GM06990 (cell line): ENCODE measurements around the gene ZNF556.

ENCODE experiments used
- DNase-seq: peaks from one replicate; pipeline ENCODE4 v3.0.0-alpha.2; 2011; ENCODE audit not compliant: insufficient read length; ENCODE audit errors: extremely low read depth
- H3K27me3 ChIP-seq: replicated peaks from 2 replicates; pipeline ENCODE4 v1.6.0; 2011; ENCODE audit warnings: low read length; ENCODE audit not compliant: control insufficient read depth, insufficient read depth
- H3K36me3 ChIP-seq: 2 replicates; pipeline ENCODE4 v1.5.1; 2011; ENCODE audit warnings: low read length; ENCODE audit not compliant: control insufficient read depth, insufficient read depth
- H3K4me3 ChIP-seq: replicated peaks from 2 replicates; pipeline ENCODE4 v1.5.1; 2011; ENCODE audit warnings: low read depth, mild to moderate bottlenecking, control low read depth, low read length
- CTCF ChIP-seq: IDR thresholded peaks from 2 replicates; pipeline ENCODE4 v1.5.1; 2011; ENCODE audit warnings: low read length, control low read depth, mild to moderate bottlenecking, inconsistent platforms; ENCODE audit not compliant: insufficient read depth, poor library complexity, severe bottlenecking

ZNF556 gene

GRCh38 chr19:2824129-2824528 lies 43.0 kb upstream of the ZNF556 start:
- no peak for TF ChIP-seq CTCF
- DNase-seq: no peak
- Histone ChIP-seq H3K4me3 (no peak overlapping the region), H3K27me3 (no peaks in the 10 kb centered on the region), H3K36me3 (no peaks in the 10 kb centered on the region)

GRCh38 chr19:2827022-2827421 lies 40.1 kb upstream of the ZNF556 start:
- Histone ChIP-seq H3K36me3 (no peaks in the 10 kb centered on the region), H3K27me3 (no peaks in the 10 kb centered on the region), H3K4me3 (no peak overlapping the region)
- DNase-seq: no peak
- TF ChIP-seq CTCF: no peak

DNA sequence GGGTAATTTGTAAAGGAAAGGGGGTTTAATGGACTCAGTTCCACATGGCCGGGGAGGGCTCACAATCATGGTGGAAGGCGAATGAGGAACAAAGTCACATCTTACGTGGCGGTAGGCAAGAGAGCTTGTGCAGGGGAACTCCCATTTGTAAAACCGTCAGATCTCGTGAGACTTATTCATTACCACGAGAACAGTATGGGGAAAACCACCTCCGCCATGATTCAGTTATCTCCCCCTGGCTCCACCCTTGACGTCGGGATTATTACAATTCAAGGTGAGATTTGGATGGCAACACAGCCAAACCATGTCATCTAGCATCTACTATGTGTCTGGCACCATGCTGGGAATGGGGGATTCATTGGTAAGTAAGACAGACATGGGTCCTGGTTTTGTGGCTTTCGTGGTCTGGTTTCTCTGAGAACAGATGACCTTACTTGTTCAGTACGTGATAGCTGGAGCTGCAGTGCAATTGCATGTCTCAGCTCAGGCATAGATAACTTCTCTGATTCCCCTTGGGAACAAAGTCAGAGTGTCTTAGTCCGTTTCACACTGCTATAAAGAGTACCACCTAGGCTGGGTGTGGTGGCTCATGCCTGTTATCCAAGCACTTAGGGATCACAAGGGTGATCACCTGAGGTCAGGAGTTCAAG lies 39.2 kb upstream of the ZNF556 start:
- Histone ChIP-seq H3K36me3 (no peaks in the 10 kb centered on the region), H3K4me3 (peak overlapping the region; percentile 31), H3K27me3 (no peaks in the 10 kb centered on the region)
- DNase-seq: no peak
- TF ChIP-seq CTCF: no peak

- Histone ChIP-seq H3K36me3 (no peaks in the 10 kb centered on the region), H3K4me3 (no peak overlapping the region), H3K27me3 (no peaks in the 10 kb centered on the region)
- DNase-seq: no peak
- no peak for TF ChIP-seq CTCF
Observed at GRCh38 chr19:2834294-2834871, 32.8 kb upstream of the ZNF556 start.

DNA sequence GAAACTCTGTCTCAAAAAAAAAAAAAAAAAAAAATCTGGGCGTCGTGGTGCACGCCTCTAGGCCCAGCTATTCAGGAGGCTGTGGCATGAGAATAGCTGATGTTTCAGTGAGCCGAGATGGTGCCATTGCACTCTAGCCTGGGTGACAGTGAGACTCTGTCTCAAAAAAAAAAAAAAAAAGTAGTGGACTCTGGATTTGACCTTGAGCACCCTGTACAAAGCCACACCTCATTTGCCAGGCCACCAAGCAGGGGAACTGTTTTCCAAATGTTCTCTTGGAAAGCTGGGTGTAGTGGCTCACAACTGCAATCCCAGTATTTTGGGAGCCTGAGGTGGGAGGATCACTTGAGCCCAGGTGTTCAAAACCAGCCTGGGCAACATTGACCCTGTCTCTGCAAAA lies 29.7 kb upstream of the ZNF556 start:
- no peak for DNase-seq
- H3K36me3 ChIP-seq: no peaks in the 10 kb centered on the region
- no peak overlapping the region for H3K4me3 ChIP-seq
- no peak for TF ChIP-seq CTCF
- H3K27me3 ChIP-seq: no peaks in the 10 kb centered on the region
